ENCODE measurements around the gene YTHDC1.
A peak's percentile ranks its signal among the peaks of the same experiment; 100 is the strongest.
"Not testable (repeated sequence)": the region's sequence is repeated elsewhere in the genome, so short reads cannot be mapped to it uniquely, and the experiment has no call there.

The YTHDC1 gene

GRCh38 chr4:68349649-68350360, at the start of gene YTHDC1:
Gene YTHDC1, minus strand, starts transcription at chr4:68350090. Its CDS starts 337 bp downstream, at chr4:68349753.
- FAIRE-seq, result peak; percentile 69

GRCh38 chr4:68399306-68399705, 49.4 kb upstream of the YTHDC1 start:
- no peak for FAIRE-seq

GRCh38 chr4:68396756-68397155, 46.9 kb upstream of the YTHDC1 start:
- FAIRE-seq, result no peak

GRCh38 chr4:68391436-68391835, 41.5 kb upstream of the YTHDC1 start:
- no peak for FAIRE-seq

- no peak for FAIRE-seq
These were observed 40.5 kb upstream of the YTHDC1 start for GRCh38 chr4:68390205-68390935.

GRCh38 chr4:68389386-68389913, 39.6 kb upstream of the YTHDC1 start:
- not testable (repeated sequence) for FAIRE-seq

- no peak for FAIRE-seq
These were observed 38.5 kb upstream of the YTHDC1 start for GRCh38 chr4:68388347-68388865.

- no peak for FAIRE-seq
These were observed 35.4 kb upstream of the YTHDC1 start for GRCh38 chr4:68385267-68385666.

GRCh38 chr4:68383115-68383514, 33.2 kb upstream of the YTHDC1 start:
- FAIRE-seq, result no peak

- no peak for FAIRE-seq
These were observed 28.3 kb upstream of the YTHDC1 start for GRCh38 chr4:68378226-68378625.

GRCh38 chr4:68375667-68376559, 26.0 kb upstream of the YTHDC1 start:
- no peak for FAIRE-seq

- FAIRE-seq, result no peak
These were observed 23.6 kb upstream of the YTHDC1 start for GRCh38 chr4:68373513-68373912.

GRCh38 chr4:68372588-68372987, 22.7 kb upstream of the YTHDC1 start:
- no peak for FAIRE-seq

GRCh38 chr4:68369142-68369805, 19.4 kb upstream of the YTHDC1 start:
- no peak for FAIRE-seq

- FAIRE-seq, result no peak
These were observed 18.8 kb upstream of the YTHDC1 start for GRCh38 chr4:68368691-68369131.

- no peak for FAIRE-seq
These were observed 17.9 kb upstream of the YTHDC1 start for GRCh38 chr4:68367835-68368234.

GRCh38 chr4:68366600-68366999, 16.7 kb upstream of the YTHDC1 start:
- FAIRE-seq, result no peak

- no peak for FAIRE-seq
These were observed 15.2 kb upstream of the YTHDC1 start for GRCh38 chr4:68365068-68365467.

- no peak for FAIRE-seq
These were observed 11.3 kb upstream of the YTHDC1 start for GRCh38 chr4:68361146-68361589.

- no peak for FAIRE-seq
These were observed 10.5 kb upstream of the YTHDC1 start for GRCh38 chr4:68360231-68360968.

GRCh38 chr4:68359508-68359907, 9.6 kb upstream of the YTHDC1 start:
- no peak for FAIRE-seq
